Measurements from ENCODE around the gene ADCY6.

Gene ADCY6

DNA sequence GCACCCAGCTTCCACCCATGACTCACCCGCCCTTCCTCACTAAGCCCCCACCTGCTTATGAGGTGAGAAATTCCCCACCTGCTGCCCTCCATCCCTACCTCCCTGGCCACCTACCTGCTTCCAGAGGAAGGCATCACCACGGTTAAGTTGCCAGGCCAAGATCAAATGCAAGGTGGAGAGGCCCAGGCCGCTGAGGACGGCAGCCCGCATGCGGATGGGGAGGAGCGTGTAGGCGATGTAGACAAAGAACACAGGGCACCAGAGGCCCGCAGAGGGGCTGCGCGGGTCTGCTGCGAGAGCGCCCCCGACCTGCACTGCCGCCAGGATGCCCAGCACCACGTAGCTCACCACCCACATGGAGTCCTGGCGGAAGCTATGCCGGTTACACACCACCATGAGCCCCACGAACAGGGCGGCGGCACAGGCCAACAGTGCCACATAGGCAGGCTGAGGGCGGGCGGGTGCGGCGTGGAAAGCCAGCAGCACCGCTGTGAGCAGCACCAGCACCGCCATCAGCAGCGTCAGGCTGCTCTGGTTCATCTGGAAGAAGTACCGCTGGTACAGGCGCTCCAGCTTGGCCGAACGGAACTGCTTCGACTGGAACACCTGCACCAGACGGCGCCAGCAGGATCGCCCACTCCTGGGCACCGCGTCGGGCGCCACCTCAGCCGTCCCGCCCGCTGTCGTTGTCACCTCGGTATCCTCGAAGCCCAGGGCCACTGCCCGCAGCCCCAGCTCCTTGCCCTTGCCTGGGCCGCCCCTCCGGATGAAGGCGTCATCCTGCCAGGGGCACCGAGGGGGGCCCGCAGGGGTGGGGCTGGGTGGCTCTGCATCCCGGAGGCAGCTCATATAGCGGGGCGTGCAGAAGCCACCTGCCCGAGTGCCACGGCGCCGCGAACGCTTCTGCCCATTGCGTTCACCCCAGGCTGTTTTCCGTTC lies 6.2 kb downstream of the ADCY6 start:
- no peak for DNase-seq

DNA sequence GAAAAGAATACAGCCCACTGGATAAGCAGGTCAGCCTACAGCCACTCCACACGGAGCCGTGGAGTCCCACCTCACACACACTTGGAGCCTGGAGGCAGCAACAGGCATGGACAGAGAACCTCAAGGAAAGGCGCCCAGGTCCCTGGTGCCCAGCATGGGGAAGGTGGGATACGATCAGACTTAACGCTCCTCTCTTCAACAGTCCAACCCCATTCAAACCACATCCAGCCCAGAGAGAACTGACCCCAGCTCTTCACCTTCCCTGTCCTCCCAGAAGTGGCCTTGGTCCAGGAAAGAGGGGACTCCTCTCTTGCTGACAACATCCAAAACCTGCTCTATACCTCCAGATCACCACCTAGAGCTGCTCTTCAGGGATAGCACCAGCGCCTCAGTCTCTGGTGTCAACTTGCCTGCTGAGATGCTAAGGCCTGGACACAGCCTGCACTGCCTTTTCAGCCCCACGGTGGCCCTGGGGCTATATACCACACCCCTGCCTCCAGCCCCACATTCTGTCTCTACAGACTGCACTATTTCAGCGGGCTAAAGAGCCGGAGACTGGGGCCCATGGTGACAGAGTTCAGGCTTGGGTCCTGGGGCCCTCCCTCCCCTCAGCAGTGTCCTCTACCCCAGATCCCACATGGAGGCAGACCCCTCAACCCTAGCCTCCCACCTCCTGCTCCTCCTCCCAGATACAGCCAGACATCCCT lies 7.0 kb downstream of the ADCY6 start:
- DNase-seq, result no peak

DNA sequence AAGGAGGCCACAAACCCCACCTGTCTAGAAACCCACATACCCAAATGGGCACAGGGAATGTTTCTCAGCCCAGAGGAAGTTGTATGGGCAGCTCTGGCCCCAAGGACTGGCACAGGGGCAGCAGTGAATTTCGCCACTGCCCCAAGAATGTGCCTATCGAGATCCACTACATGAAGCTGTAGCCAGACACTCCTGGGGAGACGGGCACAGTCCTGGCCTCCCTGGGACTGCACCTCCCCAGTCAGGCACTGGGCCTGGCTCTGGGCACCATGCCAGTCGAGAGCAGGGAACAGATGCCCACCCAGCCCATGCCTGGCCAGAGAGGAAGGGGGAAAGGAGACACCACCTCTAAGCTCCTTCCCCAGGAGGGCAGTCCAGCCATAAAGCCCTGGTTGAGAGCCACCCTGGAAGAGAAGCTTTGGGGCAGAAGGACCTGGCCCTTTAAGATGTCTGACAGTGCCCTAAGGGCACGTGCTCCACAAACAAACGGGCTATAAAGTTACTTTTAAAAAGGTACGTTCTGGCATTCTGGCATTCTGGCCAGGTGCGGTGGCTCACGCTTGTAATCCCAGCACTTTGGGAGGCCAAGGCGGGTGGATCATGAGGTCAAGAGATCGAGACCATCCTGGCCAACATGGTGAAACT lies 8.4 kb downstream of the ADCY6 start:
- no peak for DNase-seq

DNA sequence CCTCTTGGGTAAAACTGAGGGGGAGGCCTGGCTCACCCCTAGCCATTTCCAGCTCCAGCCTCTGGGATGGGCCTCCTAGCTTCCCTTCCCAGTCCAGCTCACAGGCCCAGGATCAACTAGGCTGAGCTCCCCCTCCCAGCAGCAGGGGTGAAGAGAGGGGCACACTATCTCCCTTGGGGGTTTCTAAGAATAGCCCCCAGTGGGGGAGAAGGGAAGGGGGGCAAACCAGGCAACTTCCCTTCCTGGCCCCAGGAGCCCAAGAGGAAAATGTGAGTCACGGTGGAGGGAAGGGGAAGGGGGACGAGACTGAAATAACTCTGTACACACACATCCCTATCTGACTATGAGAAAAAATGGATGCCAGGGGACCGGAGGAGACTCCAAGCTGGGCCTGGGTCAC lies 9.0 kb downstream of the ADCY6 start:
- DNase-seq, result no peak

DNA sequence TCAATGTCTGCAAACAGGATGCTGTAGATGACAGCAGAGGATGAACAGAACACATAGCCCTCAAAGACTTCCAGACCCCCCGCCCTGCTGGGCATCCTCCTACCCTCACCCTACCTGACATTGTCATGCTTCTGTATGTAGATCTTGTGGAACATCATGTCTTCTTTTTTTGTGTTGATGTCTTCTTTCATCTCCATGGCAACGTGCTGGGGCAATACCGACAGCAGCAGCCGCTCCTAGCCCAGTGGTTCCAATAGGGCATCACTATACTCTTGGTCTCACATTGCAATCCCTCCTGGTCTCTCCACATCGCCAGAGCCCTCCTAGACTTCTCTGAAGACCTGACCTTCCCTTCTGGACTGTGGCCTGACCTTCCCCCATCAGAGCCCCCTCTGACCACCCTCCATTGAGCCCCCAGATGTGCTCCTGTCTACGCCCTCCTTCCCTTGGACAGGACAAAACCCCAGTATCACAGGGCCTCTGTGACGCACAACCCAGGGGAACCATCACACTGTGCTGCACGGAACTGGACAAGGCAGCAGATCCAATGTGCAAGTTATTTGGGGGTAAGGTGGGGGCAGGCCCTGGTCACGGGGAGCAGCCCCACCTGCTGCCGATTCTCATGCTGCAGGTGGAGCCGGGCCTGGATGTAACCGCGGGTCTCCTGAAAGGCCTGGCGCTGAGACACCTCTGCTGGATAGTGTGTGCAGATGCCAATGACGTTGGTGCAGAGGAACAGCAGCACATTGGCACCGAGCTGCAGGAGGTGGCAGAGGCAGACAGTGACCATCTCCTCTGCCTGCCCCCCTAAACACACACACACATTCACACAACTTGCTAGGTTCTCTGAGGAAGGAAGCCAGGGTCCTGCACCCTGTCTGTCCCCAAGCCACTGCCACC lies 11.1 kb downstream of the ADCY6 start:
- no peak for DNase-seq

DNA sequence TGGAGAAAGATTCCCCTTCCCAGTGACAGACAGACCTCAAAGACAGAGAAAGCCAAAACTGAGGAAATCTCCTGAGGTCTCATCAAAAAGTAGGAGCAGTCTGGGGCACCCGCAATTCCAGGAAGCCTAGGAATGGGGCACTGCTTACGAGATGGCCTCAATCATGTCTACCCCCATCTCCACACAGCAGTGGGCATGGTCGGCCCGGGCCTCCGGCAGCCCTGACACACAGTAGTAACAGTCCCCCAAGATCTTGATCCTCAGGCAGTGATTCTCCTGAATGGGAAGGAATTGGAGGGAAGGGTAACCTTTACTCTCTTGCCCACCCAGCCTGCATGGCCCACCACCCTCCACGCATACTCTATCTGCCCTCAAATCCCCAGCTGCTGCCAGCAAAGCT lies 11.9 kb downstream of the ADCY6 start:
- DNase-seq, result no peak

DNA sequence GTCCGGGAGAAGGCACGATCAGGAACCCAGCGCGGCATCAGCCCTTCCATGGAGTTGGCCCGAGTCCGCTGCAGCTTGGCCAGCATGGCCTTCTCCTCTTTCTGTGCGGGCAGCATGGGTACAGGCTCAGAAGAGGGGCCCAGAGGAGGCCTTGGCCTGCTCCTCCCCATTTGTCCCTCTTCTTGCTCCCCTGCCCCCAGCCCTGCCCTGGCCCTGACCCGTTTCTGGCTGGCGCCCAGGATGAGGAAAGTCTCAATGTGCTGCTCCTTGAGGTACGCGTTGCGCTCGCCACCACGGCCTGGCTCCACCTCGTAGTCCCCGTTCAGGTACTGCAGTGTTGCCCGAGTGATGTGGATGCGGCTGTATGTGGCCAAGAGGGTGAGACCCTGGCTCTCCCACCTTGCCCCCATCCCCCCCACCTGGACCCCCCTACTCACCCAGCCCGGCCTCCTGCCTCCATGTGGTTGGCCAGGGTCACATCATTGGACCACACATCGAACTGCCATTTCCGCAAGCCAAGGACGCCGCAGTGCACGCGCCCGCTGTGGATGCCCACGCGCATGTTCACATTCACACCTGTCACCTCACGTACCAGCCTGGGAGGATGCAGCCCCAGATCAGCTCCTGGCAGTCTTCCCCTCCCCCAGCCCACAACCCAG lies 12.8 kb downstream of the ADCY6 start:
- no peak for DNase-seq

DNA sequence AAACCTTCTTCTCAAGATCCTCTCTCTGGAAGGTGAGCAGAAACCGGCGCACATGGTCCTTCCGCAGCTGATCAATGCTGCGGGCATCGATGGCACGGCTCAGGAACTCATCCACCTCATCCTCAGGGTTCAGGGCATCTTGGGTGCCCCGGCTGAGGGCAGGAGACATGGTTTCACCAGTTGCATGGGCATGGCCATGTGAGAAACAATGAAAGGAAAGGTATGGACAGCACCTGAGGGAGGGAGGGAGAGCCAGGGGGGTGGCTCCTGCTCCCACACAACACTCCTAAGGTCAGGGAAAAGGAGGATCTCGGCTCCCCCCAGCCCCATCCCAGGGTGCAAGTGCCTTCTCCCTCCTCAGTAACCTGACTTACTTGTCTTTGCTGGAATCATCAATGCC lies 13.6 kb downstream of the ADCY6 start:
- no peak for DNase-seq

DNA sequence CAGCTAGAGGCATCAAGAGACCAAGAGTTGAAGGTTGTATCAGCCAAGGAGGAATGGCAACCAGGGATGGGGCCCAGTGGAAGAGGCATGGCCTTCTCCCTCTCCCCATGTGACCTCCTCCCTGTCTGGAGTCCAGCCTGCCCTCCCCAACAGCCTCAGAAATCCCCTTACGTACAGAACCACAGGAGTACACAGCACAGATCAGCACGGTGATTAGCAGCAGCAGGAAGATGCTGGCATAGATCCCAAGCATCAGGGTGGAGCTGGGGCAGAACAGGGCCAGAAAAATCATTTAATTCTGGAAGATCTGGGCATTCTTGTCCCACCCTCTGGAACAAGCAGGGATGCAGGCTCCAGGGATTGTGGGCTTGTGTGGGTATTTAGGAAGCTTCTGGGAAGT lies 14.4 kb downstream of the ADCY6 start:
- DNase-seq, result no peak

DNA sequence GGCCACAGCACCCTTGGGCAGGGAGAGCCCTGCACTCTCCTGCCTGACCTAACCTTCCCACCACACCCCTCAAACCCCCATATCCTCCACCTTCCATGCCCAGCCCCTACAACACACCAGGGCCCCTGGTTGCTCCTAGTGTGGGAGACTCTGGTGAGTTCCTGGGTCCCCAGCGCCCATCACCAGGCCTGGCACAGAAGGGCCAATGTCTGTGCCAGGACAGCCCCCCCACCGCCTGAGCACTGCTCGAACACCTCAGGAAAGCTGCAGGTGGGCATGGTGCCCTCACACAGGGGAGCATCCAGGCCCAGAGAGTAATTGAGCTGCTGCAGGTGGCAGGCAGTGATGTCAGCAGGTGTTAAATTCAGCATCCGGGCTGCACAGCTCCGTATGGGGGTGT lies 15.2 kb downstream of the ADCY6 start:
- DNase-seq, result no peak

DNA sequence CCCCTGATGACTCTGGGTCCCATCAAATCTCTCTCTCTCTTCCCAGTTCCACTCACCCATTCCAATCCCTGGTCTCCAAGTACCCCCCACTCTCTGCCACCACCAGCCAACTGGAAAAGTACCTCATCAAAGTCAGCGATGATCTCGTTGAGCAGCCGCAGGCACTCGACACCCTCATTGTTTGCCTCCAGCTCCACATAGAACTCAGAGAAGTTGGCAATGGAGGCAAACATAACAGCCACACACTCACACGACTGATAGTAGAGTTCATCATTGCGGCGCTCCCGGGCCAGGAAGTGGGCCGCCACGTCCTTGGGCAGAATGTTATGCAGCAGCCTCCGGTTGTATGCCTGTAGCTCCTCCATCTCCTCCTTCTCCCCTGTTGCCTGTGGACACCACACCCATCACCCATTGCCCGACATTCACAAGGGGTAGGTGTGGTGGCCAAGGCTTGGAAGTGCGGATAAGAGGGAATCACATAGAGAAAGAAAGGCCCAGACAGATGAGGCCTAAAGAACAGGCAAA lies 17.2 kb downstream of the ADCY6 start:
- DNase-seq, result no peak

DNA sequence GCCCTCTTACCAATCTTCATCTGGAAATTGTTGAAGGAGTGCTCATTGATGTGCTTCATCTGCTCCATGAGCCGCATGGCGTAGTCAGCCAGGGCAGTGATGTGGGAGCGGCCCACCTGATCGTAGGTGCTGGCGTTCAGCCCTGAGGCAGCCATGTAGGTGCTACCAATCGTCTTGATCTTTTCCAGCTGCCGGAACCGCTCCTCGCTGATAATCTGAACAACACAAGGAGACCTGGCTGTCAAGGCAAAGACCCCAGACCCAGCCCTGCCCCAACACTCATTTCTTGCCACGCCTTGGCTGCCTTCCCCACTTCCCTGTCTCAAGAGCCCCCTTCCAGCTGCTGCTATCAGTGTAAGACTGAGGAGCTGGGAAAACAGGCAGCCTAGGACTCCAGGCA lies 18.1 kb downstream of the ADCY6 start:
- DNase-seq, result no peak

DNA sequence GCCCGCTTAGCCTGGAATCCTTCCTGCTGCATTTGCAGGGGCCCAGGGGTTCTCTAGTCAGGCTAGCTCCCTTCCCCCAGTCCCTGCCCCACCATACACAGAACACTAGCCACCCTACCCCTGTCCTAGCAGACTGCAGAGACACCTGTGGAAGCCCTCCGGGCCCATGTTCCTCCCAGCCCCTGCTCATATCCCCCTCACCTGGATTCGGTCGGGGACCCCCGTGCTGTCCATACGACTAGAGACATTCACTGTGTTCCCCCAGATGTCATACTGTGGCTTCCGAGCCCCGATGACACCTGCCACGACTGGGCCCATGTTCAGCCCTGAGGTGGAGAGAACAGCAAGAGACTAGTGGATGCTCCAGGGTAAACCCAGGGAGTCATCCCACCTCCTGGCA lies 20.2 kb downstream of the ADCY6 start:
- DNase-seq, result no peak

DNA sequence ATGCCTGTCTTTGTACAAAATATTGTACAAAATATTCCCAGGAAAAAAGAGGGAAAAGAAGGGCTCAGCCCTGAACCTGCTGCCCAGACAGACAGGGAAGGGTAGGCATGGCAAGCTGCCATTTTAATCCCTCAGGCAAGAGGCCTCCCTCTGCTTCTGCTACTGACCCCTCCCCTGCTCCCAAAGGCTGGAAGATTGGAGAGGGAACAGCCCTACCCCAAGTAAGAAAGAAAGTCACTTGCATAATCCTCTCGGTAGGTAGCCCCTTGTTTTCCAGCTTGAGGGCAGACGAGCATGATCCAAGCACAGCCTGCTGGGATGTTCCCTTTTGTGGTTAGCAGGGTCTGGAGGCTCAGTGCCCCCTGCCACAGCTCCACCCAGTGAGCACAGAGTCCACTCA lies 20.7 kb downstream of the ADCY6 start:
- DNase-seq, result no peak

DNA sequence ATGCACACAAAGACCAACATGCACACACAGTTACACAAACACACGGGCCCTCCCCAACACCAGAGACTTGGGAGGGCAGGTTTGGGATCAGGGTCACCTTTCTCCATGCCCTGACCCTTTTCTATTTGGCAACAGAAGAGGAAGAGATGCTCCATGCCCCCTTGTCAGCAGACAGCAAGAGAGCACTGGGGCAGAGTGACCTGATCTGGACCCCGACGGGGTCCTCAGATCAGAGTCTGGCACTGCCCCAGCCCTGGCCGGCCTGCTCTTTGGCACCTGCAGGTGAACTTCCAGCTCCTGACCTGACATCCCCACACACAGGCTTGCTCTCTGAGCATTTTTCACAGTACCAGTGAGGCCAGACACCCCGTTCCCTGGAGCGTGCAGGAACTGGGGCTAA lies 21.4 kb downstream of the ADCY6 start:
- no peak for DNase-seq

DNA sequence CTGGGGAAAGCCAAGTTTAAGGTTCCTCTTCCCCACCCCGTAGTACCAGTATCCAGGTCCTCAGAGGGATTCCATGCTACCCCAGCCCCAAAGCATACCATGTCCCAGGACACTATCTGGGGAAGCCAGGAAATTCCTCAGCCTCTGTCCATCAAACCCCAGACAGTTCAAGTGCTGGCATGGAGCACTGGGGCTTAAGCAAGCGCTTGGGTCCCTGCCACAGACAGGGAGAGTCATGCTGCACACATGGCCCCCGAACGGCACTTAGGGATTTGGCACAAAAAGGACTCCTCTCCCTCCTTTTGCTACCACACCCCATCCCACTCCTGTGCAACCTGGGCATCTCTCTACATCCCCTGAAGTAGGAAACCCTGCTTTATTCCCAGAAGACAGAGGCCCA lies 21.8 kb downstream of the ADCY6 start:
- no peak for DNase-seq

DNA sequence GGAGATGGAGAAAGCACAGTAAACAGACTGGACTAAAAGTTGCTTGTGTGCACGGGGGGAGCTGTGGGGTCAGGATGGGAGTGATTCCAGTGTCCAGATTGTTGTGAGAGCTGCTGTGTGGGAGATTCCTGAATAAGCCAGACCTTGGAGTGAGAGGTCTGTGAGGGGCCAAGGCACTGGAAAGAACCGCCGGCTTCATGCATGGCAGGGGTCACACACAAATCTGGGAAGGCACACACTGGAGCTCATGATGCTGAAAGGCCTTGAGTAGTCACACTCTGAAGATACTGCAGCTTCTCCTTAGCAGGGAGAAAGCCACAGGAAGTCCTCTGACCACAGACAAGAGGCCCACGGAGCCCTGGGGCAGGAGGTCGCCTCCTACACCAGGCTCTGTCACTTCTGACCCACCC lies 23.1 kb downstream of the ADCY6 start:
- DNase-seq, result no peak

DNA sequence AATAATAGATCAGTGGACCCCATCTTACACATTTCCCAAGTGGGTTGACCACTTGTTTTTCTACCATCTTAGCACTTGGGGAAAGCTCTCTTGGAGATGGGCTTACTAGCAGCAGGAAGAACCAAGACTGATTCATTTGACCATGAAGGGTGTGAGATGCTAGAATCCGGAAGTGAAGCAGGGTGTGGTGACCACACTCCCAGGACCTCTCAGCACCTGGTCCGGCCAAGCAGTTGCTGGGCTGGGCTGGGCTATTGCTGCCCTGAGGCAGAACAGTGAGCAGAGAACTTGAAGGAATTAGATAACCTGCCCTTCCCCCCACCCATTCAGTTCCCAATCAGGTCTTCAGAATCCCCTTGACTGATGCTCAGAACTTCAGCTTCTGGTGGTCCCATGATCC lies 24.4 kb downstream of the ADCY6 start:
- no peak for DNase-seq

DNA sequence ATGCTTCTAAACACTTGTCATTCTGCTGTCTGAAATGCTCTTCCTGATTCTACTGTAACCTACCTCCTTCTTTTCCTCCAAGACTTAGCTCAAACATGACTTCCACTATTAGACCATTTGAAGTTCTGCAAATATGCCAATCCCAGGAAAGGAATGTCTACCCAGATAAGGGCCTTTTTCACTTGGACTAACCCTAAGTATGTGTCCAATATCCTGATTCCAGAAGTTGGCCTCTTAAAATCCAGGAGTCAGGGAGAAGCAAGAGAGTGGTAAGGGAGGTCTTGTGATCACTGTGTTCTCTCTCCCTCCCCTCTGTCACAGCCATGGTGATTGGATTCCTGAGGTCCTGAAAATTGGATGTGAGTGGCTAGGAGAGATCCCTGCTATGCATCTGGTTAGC lies 30.2 kb downstream of the ADCY6 start:
- DNase-seq, result no peak

DNA sequence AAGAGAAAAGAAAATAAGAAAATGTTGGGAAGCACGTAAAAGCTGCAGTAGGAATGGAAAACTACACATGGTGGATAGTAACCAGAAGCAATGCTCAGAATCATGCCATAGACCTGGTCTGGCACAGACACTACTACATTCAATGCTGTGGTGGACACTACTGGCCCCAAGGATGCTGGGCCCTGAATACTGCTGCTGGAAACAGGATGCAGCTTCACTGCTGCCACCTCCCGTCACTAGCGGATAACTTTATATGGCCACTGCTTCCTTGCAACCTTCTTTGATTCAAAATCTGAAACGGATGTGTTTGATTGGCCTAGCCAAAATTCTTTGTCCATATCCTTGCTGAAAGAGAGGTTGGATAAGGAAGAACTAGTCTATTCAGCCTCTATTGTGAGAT lies 30.7 kb downstream of the ADCY6 start:
- no peak for DNase-seq

DNA sequence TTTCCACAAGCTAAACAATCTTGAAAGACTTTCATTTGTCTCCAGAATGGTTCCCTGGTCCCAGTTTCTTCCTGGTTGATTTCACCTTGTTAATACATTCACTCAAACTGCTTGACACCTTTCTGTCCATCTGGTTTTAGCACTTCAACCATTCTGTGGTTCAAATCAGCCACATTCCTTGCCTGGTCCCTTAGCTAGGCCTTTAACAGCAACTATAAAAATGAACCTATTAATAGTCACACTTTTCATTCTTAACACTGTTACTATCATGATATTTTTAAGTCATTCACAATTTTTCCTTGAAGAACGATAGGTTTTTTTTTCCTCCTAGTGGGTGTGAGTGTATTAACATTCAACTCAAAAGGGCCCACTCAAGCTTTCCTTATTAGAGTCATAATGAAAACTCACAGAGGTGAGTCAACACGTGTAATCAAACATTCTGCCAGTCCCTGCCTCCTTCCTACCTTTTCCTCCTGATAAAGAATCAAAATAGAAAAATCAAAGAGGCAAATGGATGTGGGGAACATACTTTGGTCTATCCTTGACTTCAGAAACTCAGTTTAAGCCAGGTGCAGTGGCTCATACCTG lies 38.0 kb downstream of the ADCY6 start:
- no peak for DNase-seq

DNA sequence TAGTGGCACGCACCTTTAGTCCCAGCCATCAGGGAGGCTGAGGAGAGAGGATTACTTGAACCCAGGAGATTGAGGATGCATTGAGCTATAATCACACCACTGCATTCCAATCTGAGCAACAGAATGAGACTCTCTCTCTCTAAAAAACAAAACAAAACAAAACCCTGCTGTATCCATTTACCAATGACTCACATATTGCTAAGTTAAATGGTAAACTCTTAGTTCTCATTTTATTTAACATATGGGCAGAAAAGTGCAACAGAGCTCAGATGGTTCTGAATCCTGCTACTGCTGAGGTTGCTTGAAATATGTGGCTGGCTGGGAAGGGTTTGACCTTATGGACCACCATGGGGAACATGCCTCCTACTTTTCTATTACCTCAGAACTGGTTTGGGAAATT lies 38.7 kb downstream of the ADCY6 start:
- no peak for DNase-seq
